PC-9 (cell line): ENCODE results near the gene APOB.

Experiments
- EZH2 ChIP-seq: fragments of 200-600 bp; sonication (generic); IDR thresholded peaks from 2 replicates; pipeline ENCODE4 v1.8.0; 2017; ENCODE audit warnings: antibody characterized with exemption, low read depth
- TF ChIP-seq, protein P1 (sequence below): fragments of 200-600 bp; sonication (generic); conservative IDR thresholded peaks from 2 replicates; pipeline ENCODE4 v1.6.1; 2017; ENCODE audit warnings: mixed run types, antibody characterized with exemption, mild to moderate bottlenecking, moderate library complexity

DNA sequence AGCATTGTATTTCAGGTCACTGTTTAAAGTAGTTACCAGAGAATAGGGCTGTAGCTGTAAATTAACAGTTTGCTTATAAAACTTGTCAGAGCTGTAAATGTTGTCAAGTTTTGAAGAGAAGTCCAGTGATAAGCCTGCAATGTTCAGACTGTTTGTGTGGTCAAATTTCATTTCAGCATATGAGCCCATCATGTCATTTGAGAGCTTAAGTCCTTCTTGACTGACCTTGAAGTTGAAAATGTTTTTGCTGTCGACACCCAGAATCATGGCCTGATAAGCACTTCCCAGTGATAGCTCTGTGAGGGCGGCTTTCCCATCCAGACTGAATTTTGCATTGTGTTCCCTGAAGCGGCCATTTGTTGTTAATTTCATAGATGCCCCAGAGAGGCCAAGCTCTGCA, 32.4 kb downstream of the APOB start:
- TF ChIP-seq EZH2 = no peak
- TF ChIP-seq, protein P1, sequence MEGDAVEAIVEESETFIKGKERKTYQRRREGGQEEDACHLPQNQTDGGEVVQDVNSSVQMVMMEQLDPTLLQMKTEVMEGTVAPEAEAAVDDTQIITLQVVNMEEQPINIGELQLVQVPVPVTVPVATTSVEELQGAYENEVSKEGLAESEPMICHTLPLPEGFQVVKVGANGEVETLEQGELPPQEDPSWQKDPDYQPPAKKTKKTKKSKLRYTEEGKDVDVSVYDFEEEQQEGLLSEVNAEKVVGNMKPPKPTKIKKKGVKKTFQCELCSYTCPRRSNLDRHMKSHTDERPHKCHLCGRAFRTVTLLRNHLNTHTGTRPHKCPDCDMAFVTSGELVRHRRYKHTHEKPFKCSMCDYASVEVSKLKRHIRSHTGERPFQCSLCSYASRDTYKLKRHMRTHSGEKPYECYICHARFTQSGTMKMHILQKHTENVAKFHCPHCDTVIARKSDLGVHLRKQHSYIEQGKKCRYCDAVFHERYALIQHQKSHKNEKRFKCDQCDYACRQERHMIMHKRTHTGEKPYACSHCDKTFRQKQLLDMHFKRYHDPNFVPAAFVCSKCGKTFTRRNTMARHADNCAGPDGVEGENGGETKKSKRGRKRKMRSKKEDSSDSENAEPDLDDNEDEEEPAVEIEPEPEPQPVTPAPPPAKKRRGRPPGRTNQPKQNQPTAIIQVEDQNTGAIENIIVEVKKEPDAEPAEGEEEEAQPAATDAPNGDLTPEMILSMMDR = no peak
